Esophagus muscularis mucosa (tissue), 4 donors: ENCODE data around the gene CD79A. TPM values are rescaled to one million over a fixed set of nuclear protein-coding genes. Genes with fewer than 3 reads are reported as not detected.

Experiments used
- DNase-seq: peaks from one replicate; pipeline ENCODE4 v3.0.0-alpha.2; 2017; ENCODE audit errors: extremely low spot score
- H3K27ac ChIP-seq, 4 donors: fragments of 200-600 bp; sonication (generic); replicated peaks in 1 of 4; 1 replicate in 3 of 4; 2 replicates in 1 of 4; pipeline ENCODE4 v1.5.1; 2016 to 2019; ENCODE audit warnings: mild to moderate bottlenecking in 1 of 4
- H3K27me3 ChIP-seq, 4 donors: fragments of 200-600 bp; sonication (generic); one replicate each; pipeline versions ENCODE4 v1.5.1 to v1.6.0; 2016 to 2019
- H3K36me3 ChIP-seq, 4 donors: fragments of 200-600 bp; sonication (generic); one replicate each; pipeline ENCODE4 v1.5.1; 2016 to 2019
- H3K4me1 ChIP-seq, 4 donors: fragments of 200-600 bp; sonication (generic); one replicate each; pipeline ENCODE4 v1.5.1; 2016 to 2019
- H3K4me3 ChIP-seq, 4 donors: fragments of 200-600 bp; sonication (generic); 1 replicate in 2 of 4; 2 replicates in 2 of 4; pipeline ENCODE4 v1.5.1; 2016 to 2019; ENCODE audit warnings: mild to moderate bottlenecking in 4 of 4, moderate library complexity in 1 of 4
- H3K9me3 ChIP-seq, 4 donors: fragments of 200-600 bp; sonication (generic); 1 replicate in 3 of 4; 2 replicates in 1 of 4; pipeline ENCODE4 v1.5.1; 2016 to 2019
- EP300 ChIP-seq: sonication (generic); formaldehyde crosslinking; IDR thresholded peaks from one replicate; pipeline ENCODE4 v1.6.1; 2017; ENCODE audit warnings: antibody characterized with exemption
- POLR2A ChIP-seq: fragments of 450-650 bp; IDR thresholded peaks from one replicate; pipeline ENCODE4 v1.6.1; 2017; ENCODE audit warnings: antibody characterized with exemption, moderate library complexity, mild to moderate bottlenecking, low read depth
- POLR2AphosphoS5 ChIP-seq, 2 donors: sonication (generic); formaldehyde crosslinking; IDR thresholded peaks; one replicate each; pipeline ENCODE4 v1.6.1; 2017; ENCODE audit warnings: antibody characterized with exemption in 2 of 2
- WGBS: methylation state at CpG from one replicate; pipeline ENCODE4 v1.1.5; 2018; 5-methylcytosine and 5-hydroxymethylcytosine counted together
- intact Hi-C: fragments of 100-400 bp; cut with DNase I; formaldehyde crosslinking; loops from one replicate; pipeline ENCODE4 v1.15.1; 2023
- total RNA-seq, 4 donors: library from RNA; depleted of rRNA; stranded (reverse); fragments of >200 nt; gene quantifications; one replicate each; pipeline versions ENCODE4 v1.1.0 to v1.2.1, GENCODE V29; 2016
- TF ChIP-seq, protein P1 (sequence below), 3 experiments: fragments of 200-600 bp in 2 of 3; fragments of 450-650 bp in 1 of 3; sonication (generic) in 2 of 3; IDR thresholded peaks; one replicate each; pipeline ENCODE4 v1.5.1; 2017 to 2019; ENCODE audit warnings: antibody characterized with exemption in 3 of 3, mild to moderate bottlenecking in 2 of 3, moderate library complexity in 1 of 3

CD79A gene
- total RNA-seq, 4 donors from 2014 or later: 0.71 to 2.2 TPM; not detected in 2

DNA sequence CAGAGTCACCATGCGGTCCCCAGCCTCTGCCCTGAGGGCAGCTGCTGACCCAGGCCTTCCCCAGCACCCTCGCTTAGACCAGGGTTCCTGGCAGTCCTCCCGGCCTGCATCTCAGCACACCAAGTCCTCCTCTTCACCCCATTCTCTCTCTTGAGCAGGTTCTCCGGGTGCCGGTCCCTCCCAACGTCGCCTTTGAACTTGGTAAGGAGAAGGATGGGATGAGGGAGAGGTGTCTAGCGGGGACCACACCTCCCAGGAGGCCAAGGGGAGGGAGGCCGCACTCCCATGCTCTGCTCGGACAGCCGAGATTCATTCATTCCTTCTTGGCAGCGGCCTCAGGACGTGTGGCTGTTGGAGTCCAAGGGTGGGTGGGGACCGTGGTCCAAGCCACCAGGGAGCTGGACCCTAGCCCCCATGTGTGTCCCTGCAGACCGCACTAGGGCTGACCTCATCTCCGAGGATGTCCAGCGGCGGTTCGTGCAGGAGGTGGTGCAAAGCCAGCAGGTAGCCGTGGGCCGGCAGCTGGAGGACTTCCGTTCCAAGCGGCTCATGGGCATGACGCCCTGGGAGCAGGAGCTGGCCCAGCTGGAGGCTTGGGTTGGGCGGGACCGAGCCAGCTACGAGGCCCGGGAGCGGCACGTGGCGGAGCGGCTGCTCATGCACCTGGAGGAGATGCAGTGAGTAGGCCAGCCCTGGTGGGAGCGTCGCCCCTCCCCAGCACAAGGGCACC, 15.3 kb downstream of the CD79A start:
- H3K4me3 ChIP-seq: no peak overlapping the region
- no peak overlapping the region for H3K27ac ChIP-seq

DNA sequence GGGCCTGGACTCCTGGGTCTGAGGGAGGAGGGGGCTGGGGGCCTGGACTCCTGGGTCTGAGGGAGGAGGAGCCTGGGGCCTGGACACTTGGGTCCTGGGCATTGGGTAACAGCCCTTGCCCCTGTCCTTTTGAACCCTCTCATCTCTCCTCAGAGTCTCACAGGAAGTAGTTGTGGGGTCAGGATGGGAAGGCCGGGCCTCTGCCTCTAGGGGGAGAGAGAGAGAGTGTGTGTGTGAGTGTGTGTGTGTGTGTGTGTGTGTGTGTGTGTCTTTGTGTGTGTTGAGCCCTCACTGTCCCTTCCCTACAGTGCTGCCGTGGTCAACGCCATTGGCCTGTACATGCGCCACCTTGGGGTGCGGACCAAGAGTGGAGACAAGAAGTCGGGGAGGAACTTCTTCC, 16.8 kb downstream of the CD79A start:
- WGBS: 87% methylated on average over 6 of the region's 6 CpGs
- Histone ChIP-seq H3K9me3 (no peaks in the 10 kb centered on the region), H3K36me3 (peaks cover 57 to 93% (median 83%) of the 10 kb centered on the region in 4 donors), H3K4me1 (no peaks in the 10 kb centered on the region), H3K4me3 (no peak overlapping the region), H3K27ac (no peak overlapping the region), H3K27me3 (no peaks in the 10 kb centered on the region)
- DNase-seq: no peak
- intact Hi-C loops: no loop called here
- TF ChIP-seq POLR2A (no peak), POLR2AphosphoS5 (IDR thresholded peaks at IDR 0.05) (no peak), EP300 (no peak)
- TF ChIP-seq, protein P1, sequence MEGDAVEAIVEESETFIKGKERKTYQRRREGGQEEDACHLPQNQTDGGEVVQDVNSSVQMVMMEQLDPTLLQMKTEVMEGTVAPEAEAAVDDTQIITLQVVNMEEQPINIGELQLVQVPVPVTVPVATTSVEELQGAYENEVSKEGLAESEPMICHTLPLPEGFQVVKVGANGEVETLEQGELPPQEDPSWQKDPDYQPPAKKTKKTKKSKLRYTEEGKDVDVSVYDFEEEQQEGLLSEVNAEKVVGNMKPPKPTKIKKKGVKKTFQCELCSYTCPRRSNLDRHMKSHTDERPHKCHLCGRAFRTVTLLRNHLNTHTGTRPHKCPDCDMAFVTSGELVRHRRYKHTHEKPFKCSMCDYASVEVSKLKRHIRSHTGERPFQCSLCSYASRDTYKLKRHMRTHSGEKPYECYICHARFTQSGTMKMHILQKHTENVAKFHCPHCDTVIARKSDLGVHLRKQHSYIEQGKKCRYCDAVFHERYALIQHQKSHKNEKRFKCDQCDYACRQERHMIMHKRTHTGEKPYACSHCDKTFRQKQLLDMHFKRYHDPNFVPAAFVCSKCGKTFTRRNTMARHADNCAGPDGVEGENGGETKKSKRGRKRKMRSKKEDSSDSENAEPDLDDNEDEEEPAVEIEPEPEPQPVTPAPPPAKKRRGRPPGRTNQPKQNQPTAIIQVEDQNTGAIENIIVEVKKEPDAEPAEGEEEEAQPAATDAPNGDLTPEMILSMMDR (IDR thresholded peaks at IDR 0.05): no peak

More for the DNA sequence above, 15.3 kb downstream of the CD79A start:
- H3K36me3 ChIP-seq: peaks cover 41 to 90% (median 79%) of the 10 kb centered on the region in 4 donors
- H3K9me3 ChIP-seq: no peaks in the 10 kb centered on the region
- intact Hi-C loops: no loop called here
- WGBS: 87% methylated on average over 24 of the region's 34 CpGs
- H3K27me3 ChIP-seq: no peaks in the 10 kb centered on the region
- no peak for DNase-seq
- TF ChIP-seq EP300 (no peak), POLR2AphosphoS5 (IDR thresholded peaks at IDR 0.05) (no peak), POLR2A (no peak)
- TF ChIP-seq, protein P1 (IDR thresholded peaks at IDR 0.05): no peak
- peaks cover 6 to 8% (median 7%) of the 10 kb centered on the region in 4 donors for H3K4me1 ChIP-seq

DNA sequence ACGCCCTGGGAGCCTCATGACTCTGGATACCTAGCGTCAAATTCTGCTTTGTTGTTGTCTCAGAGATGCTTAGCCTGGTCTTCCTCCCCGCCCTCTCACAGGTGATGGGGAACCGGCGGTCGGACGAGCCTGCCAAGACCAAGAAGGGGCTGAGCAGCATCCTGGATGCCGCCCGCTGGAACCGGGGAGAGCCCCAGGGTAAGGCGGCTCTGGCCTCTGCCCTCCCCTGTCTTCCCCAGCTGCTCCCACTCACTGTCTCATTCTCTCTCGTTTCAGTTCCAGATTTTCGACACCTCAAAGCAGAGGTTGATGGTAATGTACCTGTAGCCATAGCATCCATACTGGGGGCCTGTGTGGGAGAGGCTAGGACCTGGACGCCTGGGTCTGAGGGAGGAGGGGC, 17.3 kb downstream of the CD79A start:
- no peak for TF ChIP-seq EP300
- no peak for TF ChIP-seq POLR2AphosphoS5 (IDR thresholded peaks at IDR 0.05)
- TF ChIP-seq, protein P1 (IDR thresholded peaks at IDR 0.05): no peak
- TF ChIP-seq POLR2A: no peak
- 69% methylated on average over 9 of the region's 14 CpGs for WGBS
- Histone ChIP-seq H3K27ac (no peak overlapping the region), H3K4me3 (no peak overlapping the region), H3K4me1 (no peaks in the 10 kb centered on the region), H3K27me3 (no peaks in the 10 kb centered on the region), H3K36me3 (peaks cover 57 to 93% (median 83%) of the 10 kb centered on the region in 4 donors), H3K9me3 (no peaks in the 10 kb centered on the region)
- intact Hi-C loops: no loop called here
- no peak for DNase-seq

DNA sequence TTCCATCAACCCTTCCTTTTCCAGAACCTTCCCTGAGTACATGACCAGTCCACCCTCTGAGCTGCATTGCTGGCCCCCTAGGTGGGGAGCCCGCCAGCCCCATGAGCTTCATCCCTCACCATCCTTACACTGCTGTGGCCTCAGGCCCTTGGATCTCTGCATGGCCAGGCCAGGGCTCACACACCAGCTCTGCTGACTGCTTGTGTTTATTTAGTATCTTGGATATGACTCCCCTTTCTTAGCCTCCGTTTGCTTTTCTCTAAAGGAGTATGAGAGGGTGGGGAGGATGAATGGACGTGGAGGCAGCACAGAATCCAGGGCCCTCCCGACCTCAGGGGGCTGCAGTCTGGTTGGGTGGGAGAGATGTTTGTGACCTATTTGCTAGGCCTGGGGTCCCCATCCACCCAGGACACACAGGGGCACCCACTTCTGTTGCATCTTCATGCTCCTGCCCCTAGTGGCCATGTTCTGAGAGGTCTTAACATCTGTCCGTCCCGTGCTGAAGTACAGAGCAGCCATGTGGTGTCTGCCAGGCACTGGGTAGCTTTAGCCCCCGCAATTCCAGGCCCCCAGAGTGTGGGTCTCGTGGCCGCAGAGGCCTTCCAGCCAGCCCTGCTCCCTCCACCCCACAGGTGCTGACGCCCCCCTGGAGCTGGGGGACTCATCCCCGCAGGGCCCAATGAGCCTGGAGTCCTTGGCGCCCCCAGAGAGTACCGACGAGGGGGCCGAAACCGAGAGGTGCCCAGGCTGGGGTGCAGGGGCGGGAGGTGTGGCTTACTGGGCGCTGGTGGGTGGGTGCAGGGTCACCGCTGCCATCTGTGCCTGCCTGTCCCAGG, 18.9 kb downstream of the CD79A start:
- intact Hi-C loops: no loop called here
- TF ChIP-seq, protein P1 (IDR thresholded peaks at IDR 0.05): no peak
- TF ChIP-seq EP300 (no peak), POLR2AphosphoS5 (IDR thresholded peaks at IDR 0.05) (no peak), POLR2A (no peak)
- Histone ChIP-seq H3K4me1 (no peaks in the 10 kb centered on the region), H3K9me3 (no peaks in the 10 kb centered on the region), H3K4me3 (no peak overlapping the region), H3K27ac (no peak overlapping the region), H3K36me3 (peaks cover 68 to 94% (median 86%) of the 10 kb centered on the region in 4 donors), H3K27me3 (no peaks in the 10 kb centered on the region)
- no peak for DNase-seq
- 80% methylated on average over 8 of the region's 19 CpGs for WGBS
